ENCODE measurements around the gene SGCE. TPM values are rescaled to one million over a fixed set of nuclear protein-coding genes. Genes with fewer than 3 reads are reported as not detected.

SGCE gene
- total and polyA plus RNA-seq, 9 of the 15 experiments (the other 6 are each of a cell fraction or from before 2014, with no cell fraction given), result 0.09 to 0.46 (median 0.28) TPM; not detected in 5

DNA sequence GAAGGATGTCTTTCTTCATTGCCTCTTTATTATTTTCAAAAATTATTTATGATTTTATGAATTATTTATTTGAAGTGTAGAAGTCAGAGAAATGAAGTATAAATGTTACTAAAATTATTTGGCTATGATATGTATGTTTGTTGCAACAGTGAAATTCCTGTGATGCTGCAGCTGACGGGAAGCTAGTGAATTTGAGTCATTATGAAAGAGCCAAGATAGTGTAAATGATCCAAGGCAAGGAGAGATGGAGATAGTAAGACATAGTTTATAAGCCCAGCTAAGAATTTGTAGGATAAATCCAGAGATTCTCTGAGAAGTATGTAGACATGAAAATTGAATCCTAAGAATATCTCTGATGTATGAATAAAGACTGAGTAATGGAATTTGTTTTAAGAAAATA, 115.5 kb downstream of the SGCE start:
- no peaks in the 10 kb centered on the region for H3K9me3 ChIP-seq (replicated peaks; ENCODE audit: control insufficient read depth, insufficient read depth, low read depth, low read length)
- no peaks in the 10 kb centered on the region for H4K20me1 ChIP-seq (replicated peaks; ENCODE audit: control insufficient read depth, insufficient read depth, low read length)
- no peak overlapping the region for H3K9ac ChIP-seq (ENCODE audit: insufficient read depth in 1 of 2, low read depth in 2 of 2, low read length in 2 of 2)
- in situ Hi-C loops (cut with MboI) (no loop called here), intact Hi-C loops (cut with micrococcal nuclease) (no loop called here)
- H3K9me1 ChIP-seq (ENCODE audit: control insufficient read depth, insufficient read depth, low read length), result no peaks in the 10 kb centered on the region
- no peak overlapping the region for H2AFZ ChIP-seq (ENCODE audit: low read depth, low read length)
- TF ChIP-seq ZBTB17 (CRISPR knock-in tag; IDR thresholded peaks at IDR 0.05) (no peak), HDAC6 (IDR thresholded peaks at IDR 0.05; ENCODE audit: low read depth, low read length) (no peak), RBM17 (IDR thresholded peaks at IDR 0.05; ENCODE audit: borderline replicate concordance, low read depth, low read length) (no peak), SMARCE1 (IDR thresholded peaks at IDR 0.05) (no peak), MTA2 (IDR thresholded peaks at IDR 0.05; ENCODE audit: low read depth) (no peak), NCOA4 (IDR thresholded peaks at IDR 0.05; ENCODE audit: partially characterized antibody) (no peak), ZBED1 (IDR thresholded peaks at IDR 0.05) (no peak), ZNF644 (tag; IDR thresholded peaks at IDR 0.05; ENCODE audit: low read depth) (no peak), CXXC5 (CRISPR knock-in tag; IDR thresholded peaks at IDR 0.05) (no peak), ZNF133 (CRISPR knock-in tag; IDR thresholded peaks at IDR 0.05) (no peak), XRCC5 (IDR thresholded peaks at IDR 0.05; ENCODE audit: low read depth, low read length) (no peak), BRD9 (IDR thresholded peaks at IDR 0.05; ENCODE audit: low read depth, partially characterized antibody) (no peak), ZNF263 (CRISPR knock-in tag; IDR thresholded peaks at IDR 0.05; ENCODE audit: borderline replicate concordance) (no peak), NFYB (IDR thresholded peaks at IDR 0.05; ENCODE audit: extremely low read depth, insufficient read length) (no peak)
- TF ChIP-seq, protein P1, sequence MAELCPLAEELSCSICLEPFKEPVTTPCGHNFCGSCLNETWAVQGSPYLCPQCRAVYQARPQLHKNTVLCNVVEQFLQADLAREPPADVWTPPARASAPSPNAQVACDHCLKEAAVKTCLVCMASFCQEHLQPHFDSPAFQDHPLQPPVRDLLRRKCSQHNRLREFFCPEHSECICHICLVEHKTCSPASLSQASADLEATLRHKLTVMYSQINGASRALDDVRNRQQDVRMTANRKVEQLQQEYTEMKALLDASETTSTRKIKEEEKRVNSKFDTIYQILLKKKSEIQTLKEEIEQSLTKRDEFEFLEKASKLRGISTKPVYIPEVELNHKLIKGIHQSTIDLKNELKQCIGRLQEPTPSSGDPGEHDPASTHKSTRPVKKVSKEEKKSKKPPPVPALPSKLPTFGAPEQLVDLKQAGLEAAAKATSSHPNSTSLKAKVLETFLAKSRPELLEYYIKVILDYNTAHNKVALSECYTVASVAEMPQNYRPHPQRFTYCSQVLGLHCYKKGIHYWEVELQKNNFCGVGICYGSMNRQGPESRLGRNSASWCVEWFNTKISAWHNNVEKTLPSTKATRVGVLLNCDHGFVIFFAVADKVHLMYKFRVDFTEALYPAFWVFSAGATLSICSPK (IDR thresholded peaks at IDR 0.05; ENCODE audit: borderline replicate concordance), result no peak
- TF ChIP-seq, protein P2, sequence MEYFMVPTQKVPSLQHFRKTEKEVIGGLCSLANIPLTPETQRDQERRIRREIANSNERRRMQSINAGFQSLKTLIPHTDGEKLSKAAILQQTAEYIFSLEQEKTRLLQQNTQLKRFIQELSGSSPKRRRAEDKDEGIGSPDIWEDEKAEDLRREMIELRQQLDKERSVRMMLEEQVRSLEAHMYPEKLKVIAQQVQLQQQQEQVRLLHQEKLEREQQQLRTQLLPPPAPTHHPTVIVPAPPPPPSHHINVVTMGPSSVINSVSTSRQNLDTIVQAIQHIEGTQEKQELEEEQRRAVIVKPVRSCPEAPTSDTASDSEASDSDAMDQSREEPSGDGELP (CRISPR knock-in tag; IDR thresholded peaks at IDR 0.05; ENCODE audit: borderline replicate concordance), result no peak
- no TSS peak for BruUV-seq (replicated peaks)
- DNase-seq (ENCODE audit: extremely low read depth in 1 of 4, low spot score in 3 of 4) (no peak), ATAC-seq (no peak), FAIRE-seq (no peak)
- H3K79me2 ChIP-seq (ENCODE audit: control insufficient read depth, insufficient read depth, low read length), result no peaks in the 10 kb centered on the region
- 48% methylated on average over 1 of the region's 1 CpG for WGBS (ENCODE audit: insufficient coverage, low coverage, missing lambda C conversion rate)
- H3K36me3 ChIP-seq (ENCODE audit: control insufficient read depth, insufficient read depth, low read length), result peaks cover 3% of the 10 kb centered on the region; the same call in 1 of the 3 replicates
- CTCF ChIA-PET (ENCODE audit: low intra/inter-chr PET ratio), result no interaction called here
- no peaks in the 10 kb centered on the region for H3K27me3 ChIP-seq (ENCODE audit: control insufficient read depth in 2 of 2, insufficient read depth in 2 of 2, low read length in 2 of 2)
- H3K27ac ChIP-seq (ENCODE audit: extremely low read depth, low read depth, low read length), result no peak overlapping the region
- POLR2A ChIA-PET, result no interaction called here
- H3K4me3 ChIP-seq, result no peak overlapping the region
- H3K4me2 ChIP-seq (ENCODE audit: insufficient read depth, low read length), result no peak overlapping the region
- H3K4me1 ChIP-seq (replicated peaks in 1 of 2; ENCODE audit: control insufficient read depth in 2 of 2, insufficient read depth in 2 of 2, low read length in 2 of 2), result no peaks in the 10 kb centered on the region
